CD4-positive, alpha-beta T cell treated with Interleukin-12 subunit alpha and Interleukin-12 subunit beta, for 1 hour (primary cell): ENCODE results near the gene CCDC69.
"Not testable (repeated sequence)": the region's sequence is repeated elsewhere in the genome, so short reads cannot be mapped to it uniquely, and the experiment has no call there.

Source experiments
- DNase-seq: peaks from one replicate; pipeline ENCODE4 v3.0.0-alpha.2; 2020

Gene CCDC69

DNA sequence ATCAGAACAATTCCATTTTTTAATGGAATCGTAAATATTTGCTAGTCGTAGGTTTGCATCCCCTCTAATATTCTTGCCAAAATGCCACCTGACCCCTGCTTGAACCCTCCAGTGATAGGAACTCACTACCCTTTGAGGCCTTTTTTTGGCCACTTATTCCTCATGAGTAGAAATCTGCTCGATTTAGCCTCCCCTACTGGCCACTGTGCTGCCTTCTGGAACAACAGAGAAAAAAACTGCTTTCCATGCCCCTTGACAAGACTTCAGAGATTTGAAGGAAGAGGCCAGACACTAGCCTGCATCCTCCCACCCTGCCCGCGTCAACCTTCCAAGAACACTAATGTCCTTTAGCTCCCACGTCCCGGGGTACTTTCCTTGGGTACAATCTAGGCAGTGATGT, 4.1 kb downstream of the CCDC69 start:
- no peak for DNase-seq

DNA sequence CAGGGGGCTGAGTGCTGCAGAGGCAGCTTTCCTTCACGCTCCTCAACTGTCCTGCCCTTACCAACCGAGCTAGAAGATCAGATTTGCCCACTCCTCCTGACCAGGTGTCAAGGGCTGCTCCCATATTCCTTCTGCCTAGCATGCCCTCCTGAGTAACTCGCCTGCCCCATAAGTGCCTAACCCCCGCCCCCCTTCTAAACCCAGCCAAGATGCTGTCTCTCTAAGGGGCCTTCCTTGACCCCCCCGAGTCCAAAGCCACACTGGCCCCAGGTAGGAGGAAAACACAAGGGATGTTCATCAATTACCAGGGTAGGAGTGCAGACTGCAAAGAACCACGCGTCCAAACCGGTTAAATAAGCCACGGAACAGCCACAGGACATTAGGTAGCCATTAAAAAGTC, 4.8 kb downstream of the CCDC69 start:
- DNase-seq = no peak

DNA sequence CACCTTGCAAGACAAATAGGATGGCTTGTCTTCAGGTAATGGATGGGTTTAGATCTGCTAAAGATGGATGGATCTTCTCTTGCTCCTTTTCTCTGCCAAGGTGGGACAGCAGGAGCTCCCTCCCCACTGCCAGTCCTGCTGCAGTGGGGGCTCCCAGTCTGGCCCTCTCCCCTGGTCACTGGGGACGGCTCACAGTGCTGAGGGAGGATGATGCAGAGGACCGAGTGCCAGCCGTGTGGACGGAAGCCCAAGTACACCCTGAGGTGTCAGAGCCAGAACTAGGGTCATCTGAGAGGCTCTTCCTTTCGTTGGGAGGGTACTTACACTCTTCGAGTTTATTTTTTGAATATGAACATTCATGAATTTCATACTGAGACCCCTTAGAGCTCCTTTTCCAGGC, 5.7 kb downstream of the CCDC69 start:
- DNase-seq = no peak

DNA sequence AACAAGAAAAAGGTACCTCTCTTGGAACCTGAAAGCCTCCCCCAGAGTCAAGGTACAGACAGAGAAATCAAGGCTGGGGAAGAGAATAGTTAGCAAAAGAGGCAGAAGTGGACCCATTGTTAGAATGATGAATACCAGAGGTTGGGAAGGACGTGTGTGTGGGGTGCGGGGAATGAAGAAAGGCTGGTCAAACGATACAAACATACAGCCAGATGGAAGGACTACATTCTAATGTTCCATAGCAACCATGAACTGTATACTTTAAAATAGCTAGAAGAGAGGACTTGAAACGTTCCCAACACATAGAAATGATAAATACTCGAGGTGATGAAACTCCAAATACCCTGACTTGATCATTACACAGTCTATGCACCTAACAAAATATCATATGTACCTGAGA, 7.1 kb downstream of the CCDC69 start:
- no peak for DNase-seq

DNA sequence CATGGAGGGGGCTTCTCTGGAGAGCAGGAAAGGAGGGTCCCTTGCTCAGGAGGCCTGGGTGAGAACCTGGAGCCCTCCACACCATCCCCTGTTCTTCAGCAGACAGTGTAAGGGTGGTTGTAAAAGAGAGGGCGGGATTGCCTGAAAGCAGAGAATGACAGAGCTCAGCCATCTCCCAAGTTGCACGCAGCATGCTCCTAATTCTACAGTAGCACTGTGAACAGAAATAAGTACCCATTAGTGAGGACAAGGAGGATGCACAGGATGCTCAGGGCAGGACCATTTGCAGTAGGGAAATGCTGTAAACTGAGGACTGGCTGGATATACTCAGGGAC, 8.4 kb downstream of the CCDC69 start:
- DNase-seq = no peak

DNA sequence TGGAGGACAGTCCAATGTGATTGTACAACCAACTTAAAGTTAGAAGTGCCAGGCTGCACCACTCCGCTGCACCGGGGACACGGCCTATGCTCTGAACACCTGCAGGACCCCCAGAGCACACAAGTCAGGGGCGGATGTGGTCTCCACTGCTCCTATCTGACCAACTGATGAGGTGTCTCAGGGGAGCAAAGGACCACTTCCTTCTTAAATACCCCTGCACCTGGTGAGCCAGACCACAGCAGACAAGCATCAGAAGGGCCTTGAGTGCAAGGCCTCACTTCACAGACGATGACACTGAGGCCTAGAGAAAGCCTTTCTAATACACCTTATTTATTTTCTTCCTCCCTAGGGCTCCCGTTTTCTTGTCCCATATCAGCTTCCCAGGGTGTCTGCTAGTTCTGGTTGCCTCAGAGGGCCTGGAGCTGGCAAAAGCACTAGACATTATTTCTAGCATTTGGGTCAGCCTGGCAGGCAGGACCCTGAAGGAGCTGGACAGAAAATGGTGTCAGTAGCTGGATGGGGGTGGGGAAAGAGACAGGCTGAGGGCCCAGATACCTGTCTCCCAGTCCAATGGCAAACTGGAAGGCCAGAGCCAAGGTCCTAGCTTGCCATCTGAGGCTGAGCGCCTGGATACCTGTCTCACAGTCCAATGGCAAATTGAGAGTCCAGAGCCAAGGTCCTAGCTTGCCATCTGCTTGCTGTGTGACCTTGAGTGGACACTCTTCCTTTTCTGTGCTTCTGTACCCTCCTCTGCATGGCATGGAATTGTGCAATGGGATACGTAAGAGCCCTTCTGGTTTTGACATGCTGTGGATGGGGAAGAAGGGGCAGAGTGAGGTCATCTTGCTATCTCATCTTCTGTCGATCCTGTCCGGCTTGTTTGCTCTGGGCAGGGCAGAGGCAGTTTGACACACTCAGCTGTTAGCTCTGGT, 9.0 kb downstream of the CCDC69 start:
- DNase-seq = peak; percentile 52

DNA sequence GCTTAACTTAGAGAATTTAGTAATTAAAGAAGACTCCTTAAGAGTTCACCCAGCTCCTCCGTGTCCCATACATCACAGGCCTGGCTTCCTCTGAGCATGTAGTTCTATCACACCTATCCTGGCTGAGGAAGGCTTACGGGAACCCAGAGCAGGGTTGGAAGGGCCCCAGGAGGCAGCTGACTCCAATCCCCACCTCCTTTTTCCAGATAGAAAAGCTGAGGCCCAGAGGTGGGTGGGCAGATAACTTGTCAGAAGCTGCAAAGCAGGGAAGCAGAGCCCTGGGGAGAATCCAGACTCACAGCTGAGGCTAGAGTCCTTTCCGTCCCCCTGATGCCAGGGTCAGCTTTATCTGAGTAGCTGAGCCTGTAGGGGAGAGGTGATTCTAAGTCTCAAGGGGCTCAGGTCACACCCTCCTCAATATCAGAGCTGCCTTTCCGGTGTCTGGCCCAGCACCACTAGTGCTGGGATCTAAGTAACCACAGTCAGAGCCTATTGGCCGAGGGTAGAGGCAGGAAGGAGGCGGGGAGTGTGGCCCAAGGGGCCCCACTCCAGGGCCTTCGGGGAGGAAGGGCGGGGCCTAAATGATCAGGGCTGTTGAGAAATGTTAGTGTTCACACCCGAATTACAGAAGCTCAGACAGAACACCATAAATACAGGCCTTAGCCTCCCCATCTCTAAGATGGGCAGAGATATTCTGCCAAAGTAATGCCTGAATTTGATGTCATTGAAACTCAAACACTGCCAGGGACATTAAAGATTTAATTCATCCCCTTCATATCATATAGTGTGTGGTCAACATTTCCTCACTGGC, 9.9 kb downstream of the CCDC69 start:
- peak; percentile 91 for DNase-seq

DNA sequence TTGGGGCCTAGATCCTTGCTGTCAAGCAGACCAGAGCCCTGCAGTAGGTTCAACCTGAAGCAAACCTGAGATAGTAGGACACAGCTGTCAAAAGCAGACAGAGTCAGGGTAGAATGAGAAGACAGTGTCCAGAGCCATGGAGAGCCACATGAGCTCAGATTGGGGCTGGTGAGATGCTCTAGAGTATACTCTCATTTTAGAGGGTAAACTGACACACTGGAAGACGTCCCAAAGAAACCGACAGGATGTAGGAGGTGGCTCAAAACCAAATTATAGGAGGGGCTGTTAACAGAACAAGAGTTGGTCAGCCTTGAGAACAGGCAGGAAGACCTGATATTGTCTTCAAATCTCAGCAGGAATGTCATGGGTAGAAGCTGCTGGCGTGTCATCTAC, 11.5 kb downstream of the CCDC69 start:
- DNase-seq = no peak

DNA sequence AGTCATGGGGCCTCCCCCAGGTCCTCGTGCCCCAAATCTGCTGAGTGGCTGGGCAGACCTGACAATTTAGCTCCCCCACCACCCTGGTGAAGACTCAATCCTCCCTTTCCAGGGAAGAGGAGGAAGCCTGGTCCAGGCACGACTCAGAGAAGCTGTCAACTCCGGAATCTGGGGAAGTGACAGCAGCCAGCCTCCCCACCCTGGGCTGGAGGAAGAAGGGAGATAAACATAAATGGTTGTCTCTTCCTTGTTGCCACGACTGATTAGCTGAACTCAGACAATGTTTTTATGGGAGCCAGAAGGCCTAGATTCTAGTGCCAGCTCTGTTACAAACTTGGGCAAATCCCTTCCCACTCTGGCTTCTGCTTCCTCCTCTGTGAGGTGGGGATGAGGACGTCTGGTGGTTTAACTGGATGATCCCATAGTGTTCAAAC, 15.4 kb downstream of the CCDC69 start:
- DNase-seq = no peak

DNA sequence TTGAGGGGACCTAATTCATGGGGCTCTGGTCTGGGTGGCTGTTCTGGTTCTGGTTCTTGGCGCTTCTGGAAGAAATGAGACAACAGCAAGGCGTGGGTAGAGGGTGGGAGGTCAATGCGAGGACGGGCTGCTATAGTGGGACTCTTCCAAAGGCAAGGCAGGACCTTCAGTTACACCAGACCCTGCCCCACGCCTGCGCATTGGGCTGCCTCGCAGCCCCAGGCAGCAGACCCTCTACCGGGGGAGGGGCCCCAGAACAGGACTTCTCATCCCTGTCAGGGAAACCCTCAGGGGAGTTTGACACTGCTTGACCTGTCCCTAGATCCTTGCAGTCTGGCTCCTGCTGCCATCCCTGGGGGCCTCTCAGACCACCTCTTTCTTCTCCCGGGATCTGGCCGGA, 18.5 kb downstream of the CCDC69 start:
- DNase-seq = no peak

DNA sequence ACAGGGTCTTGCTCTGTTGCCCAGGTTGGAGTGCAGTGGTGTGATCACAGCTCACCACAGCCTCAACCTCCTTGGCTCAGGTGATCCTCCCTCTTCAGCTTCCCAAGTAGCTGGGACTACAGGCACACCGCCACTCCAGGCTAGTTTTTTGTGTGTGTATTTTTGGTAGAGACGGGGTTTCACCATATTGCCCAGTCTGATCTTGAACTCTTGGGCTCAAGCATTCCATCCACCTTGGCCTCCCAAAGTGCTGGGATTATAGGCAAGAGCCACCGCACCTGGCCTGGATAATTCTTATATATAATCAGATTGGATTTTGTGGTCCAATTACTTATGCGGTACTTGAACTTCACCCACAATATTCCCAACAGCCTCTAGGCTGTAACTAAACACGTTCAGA, 19.8 kb downstream of the CCDC69 start:
- no peak for DNase-seq

DNA sequence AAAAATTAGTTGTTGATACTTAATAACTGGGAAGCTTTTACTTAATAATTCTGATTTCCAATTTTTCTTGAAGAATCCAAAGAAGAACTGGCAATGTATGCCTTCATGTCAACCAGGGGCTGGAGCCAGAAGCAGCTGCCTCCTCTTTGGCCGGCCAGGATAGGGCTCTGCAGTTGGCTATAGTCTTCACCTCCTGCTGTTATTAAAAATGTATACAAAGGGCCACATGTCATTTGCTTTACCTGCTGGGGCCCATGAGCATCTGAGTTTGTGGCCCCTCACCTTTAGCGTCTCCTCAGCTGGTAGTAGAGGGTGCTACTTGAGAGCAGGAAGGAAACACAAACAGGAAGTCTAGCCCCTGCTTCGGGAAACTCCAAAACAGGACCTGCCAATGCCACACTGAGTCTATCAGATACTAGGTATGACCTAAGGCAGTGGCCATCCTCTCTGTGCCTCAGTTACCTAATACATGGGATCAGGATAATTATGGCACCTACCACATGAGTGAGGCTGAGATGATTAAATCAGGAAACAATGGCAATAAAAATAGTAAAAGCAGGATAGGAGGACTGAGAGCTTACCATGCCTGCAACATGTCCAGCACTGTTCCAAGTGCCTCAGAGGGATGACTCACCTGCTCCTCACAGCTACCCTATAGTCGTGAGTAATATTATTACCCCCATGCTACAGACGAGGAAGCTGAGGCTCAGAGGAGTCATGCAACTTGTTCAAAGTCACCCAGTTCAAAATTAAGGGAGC, 21.3 kb downstream of the CCDC69 start:
- peak; percentile 55 for DNase-seq

DNA sequence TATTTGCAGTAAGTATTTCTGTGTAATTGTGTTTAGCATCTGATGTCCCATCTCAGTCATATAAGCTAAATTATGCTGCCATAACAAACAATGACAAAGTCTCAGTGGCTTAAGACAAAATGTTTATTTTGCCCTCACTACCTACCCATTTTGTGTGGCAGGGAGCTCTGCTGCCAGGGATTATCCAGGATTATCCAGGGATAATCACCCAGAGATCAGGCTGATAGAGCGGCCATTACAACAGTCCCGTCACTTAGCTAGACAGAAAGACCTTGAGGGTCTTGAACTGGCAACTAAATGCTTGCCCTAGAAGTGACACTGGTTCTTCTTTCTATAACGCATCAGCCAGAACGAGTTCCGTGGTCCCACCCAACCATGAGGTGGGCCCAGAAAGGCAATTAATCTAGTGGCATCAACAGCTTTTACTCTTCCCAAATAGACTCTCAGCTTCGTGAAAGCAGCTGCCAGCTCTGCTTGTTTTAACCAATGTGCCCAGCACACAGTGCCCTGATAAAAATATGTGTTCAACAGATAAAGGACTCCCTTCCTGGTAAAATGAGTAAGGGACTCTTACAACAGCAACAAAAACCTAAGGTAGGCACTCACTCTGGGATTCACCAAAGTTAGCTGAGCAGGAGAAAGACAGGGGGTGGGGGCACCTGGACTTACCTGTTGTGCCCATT, 22.8 kb downstream of the CCDC69 start:
- DNase-seq = no peak

DNA sequence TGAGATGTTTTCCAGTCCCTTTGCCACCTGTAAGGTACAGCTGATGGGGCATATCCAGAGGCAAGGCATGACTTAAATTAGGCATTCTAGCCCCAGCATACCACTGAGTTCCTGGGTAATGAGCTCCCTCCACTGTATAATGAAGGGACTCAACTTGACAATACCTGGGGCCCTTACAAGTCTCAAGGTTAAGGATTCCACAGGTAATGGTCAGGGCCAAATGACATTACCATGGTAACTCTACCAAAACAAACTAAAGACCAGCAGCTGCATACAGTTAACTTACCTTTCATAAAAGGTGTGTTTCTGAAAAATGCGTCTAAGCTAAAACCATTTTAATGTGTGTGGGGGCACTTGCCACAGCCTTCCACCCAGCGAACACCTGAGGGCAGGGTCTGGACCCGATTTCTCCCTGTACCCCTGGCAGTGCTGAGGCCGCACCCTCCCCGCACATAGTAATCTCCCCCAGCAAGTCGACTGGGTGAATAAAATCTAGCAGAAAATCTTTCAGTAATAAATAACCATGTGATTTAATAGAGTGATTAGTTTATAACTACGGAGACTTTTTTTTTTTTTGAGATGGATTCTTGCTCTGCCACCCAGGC, 24.2 kb downstream of the CCDC69 start:
- DNase-seq = no peak

DNA sequence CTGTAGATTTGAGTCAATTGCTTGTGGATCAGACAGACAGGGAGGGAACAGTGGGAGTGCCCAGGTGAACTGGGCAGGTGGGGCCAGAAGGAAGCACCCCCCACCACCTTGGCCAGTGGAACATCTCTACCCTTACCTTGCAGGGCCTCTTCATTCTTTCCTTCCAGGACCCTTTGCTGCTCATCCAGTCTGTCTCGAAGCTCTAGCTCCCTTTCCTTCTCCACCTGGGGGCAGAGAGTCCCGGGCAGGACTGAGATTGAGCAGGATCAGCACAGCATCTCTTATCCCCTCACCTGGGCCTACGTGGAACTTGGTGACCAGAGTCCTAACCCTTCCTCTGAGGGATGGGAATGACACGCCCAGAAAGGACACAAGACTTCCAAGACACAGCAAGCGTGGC, 25.0 kb downstream of the CCDC69 start:
- DNase-seq = no peak

DNA sequence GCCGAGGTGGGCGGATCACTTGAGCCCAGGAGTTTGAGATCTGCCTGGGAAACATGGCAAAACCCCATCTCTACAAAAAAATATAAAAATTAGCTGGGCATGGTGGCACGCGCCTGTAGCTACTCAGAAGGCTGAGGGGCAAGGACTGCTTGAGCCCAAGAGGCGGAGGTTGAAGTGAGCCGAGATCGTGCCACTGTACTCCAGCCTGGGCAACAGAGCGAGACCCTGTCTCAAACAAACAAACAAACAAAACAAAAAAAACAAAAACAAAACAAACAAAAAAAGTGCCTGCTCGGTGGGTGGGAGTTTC, 26.6 kb downstream of the CCDC69 start:
- not testable (repeated sequence) for DNase-seq

DNA sequence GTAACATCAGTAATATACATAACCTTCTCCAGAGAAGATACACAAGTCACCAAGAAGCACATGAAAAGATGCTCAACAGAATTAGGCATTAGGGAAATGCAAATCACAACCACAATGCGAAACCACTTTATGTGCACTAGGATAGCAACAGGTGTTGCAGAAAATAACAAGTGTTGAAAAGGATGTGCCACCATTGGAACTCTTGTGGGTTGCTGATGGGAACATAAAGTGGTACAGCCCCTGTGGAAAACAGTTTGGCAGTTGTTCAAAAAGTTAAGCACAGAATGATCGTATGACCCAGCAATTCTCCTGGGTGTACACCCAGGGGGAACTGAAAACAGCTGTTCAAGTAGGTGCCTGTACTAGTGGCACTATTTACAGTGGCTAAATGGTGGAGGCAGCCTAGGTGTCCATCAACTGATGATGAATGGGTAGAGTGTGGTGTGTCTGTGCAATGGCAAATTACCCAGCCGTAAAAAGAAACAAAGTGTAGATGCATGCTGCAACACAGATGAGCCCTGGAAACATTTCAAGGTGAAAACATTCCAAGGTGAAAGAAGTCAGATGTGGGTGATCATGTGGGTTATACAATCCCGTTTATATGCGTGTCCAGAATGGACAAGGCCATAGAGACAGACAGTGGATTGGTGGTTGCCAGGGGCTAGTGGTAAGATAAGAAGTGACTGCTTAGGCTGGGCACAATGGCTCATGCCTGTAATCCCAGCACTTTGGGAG, 27.2 kb downstream of the CCDC69 start:
- DNase-seq = no peak

DNA sequence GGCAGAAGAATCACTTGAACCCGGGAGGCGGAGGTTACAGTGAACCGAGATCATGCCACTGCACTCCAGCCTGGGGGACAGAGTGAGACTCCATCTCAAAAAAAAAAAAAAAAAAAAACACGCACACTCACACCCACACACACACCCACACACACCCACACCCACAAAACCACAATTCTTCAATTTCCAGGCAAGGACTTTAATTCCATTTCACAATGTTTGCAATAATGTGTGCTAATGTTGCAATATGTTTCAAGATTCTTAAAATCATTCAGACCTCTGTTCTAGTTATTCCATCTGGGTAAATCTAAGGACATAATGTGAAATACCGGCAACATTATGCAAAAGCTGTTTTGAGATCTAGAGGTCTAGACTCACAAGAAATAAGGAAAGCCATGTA, 28.3 kb downstream of the CCDC69 start:
- no peak for DNase-seq

DNA sequence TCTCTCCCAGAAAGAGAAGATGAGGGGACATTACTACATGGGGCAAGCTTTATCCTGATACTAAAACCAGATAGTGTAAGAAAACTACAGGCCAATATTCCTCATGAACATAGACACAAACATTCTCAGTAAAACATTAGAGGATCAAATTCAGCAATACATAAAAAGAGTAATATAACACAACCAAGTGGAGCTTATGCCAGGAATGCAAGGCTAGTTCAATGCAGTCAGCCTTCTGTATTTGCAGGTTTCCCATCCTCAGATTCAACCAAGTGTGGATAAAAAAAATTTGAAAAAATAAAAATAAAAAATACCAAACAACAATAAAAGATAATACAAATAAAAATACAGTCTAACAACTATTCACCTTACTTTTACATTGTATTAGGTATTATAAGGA, 31.3 kb downstream of the CCDC69 start:
- no peak for DNase-seq

DNA sequence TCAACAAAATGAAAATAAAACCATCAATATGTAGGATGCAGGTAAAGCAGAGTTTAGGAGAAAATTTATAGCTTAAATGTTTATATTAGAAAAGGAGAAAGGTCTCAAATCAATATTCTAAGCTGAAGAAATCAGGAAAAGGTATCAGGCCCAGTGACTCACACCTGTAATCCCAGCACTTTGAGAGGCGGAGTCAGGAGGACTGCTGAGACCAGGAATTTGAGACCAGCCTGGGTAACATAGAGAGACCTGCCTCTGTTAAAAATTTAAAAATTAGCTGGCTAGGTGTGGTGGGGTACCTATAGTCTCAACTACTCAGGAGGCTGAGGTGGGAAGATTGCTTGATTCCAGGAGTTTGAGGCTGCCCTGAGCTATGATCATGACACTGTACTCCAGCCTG, 32.2 kb downstream of the CCDC69 start:
- no peak for DNase-seq

DNA sequence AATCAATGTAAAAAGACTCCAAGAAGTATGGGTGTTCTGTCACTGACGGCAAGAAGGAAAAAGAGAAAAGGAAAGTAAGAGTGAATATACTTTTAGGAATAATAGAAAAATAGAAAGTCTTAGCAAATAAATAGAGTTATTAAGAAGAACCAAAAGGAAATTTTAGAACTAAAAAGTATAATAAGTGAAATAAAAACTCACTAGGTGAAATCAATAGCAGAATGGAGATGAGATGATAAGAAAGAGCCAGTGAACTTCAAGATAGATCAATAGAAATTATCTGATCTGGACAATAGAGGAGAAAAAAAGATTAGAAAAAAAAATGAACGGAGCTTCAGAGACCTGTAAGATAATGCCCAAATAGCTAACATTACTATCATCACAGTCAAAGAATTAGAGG, 34.7 kb downstream of the CCDC69 start:
- no peak for DNase-seq

DNA sequence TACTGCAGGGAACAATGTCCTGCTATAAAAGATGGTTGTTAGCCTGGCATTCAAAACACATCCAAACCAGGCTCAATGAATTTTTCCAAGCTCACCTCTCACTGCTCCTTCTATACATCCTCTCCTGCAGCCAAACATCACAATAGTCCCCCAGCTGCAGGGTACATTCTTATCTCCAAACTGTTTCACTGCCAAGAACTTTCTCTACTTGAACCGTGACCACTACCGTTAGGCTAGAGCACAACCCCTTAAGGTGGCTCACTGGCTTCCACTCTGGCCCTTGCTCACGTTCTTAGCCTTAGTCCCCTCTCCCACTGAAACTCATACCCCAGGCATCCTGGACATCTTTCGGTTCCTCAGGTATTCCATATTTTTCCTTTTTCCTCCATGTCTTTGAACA, 37.4 kb downstream of the CCDC69 start:
- no peak for DNase-seq
